Muscle of back (tissue), 11 donors: ENCODE results near the gene LRRC14B. TPM values are rescaled to one million over a fixed set of nuclear protein-coding genes. Genes with fewer than 3 reads are reported as not detected.
"Not testable (repeated sequence)": the region's sequence is repeated elsewhere in the genome, so short reads cannot be mapped to it uniquely, and the experiment has no call there.

ENCODE experiments used
- DNase-seq, 3 donors: peaks; one replicate each; pipeline versions ENCODE4 v3.0.0 to v3.0.0-alpha.2; 2013
- polyA plus RNA-seq, 10 donors: library from polyadenylated mRNA; unstranded; fragments of 120-200 nt; gene quantifications; one replicate each; pipeline ENCODE4 v1.2.1, GENCODE V29; 2013; ENCODE audit not compliant: insufficient read length in 10 of 10

Gene LRRC14B
- polyA plus RNA-seq, 10 donors = 18.5 to 34.3 (median 25.7) TPM

DNA sequence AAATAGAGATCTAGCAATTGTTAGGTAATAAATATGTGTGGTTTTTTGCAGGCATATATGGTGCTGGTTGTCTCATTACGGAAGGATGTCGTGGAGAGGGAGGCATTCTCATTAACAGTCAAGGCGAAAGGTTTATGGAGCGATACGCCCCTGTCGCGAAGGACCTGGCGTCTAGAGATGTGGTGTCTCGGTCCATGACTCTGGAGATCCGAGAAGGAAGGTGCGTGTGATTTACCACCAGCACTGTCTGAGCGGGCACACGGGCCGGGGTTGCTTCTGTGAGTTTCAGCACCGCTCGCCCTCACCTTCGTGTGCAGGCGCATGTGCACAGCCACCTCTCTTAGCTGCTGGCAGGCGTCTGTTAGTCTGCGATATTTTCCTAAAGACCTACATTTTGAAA lies 42.1 kb downstream of the LRRC14B start:
- not testable (repeated sequence) for DNase-seq

DNA sequence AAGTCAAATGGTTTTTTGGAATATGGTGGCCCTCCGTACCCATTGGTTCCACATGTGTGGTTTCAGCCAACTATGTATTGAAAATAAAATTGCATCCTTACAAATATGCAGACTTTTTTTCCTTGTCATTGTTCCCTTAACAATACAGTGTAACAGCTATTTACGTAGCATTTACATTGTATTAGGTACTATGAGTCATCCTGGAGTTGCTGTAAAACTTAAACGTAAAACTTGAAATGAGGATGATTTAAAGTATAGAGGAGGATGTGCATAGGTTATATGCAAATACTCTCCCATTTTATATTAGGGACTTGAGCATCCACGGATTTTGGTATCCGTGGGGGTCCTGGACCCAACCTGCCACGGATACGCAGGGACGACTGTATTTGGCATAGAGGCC lies 43.2 kb downstream of the LRRC14B start:
- no peak for DNase-seq

DNA sequence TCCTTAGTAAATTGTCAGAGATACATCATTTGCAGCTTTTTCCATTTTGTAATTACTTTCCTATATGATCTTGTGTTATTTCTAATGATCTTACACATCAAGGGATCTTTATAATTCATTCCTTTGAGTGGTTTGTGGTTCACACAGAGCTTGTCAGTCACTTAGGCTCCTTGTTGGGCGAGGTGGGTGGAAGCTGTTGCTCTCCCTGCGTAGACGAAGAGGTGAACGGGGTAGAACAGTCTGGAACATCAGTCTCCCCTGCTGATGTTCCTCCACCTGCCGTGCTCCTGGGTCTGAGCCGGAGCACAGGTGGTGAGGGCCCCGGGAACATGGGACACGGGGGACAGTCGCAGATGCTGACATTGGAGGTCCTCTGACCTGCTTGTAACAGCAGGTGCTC lies 44.2 kb downstream of the LRRC14B start:
- not testable (repeated sequence) for DNase-seq

DNA sequence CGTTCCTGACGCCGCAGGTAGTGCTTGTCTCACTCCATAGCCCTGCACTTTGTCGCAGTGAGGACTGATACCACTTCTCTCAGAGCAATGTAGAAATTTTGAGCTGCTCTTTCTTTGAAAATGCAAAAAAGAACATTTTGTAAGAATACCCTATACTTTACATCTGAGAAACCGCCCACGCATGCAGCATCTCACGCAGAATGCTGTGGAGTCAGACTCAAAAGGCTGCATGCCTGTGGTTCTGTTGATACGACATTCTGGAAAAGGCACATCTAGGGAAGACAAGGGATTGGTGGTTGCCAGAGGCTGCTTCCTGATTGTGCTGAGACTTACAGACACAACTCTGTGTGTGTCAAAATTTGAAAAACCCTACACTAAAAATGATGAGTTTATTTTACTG lies 46.6 kb downstream of the LRRC14B start:
- DNase-seq = not testable (repeated sequence)

DNA sequence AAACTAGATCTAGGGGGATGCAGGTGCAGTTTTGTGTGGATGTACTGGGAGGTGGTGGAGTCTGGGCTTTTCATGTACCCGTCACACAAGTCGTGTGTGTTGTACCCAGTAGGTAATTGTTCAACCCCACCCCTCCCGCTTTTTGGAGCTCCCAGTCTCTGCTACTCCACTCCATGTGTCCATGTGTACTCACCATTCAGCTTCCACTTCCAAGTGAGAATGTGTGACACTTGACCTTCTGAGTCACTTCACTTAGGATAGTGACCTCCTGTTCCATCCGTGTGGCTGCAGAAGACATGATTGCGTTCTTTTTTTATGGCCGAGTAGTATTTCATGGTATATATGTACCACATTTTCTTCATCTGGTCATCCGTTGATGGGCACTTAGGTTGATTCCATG lies 49.3 kb downstream of the LRRC14B start:
- not testable (repeated sequence) for DNase-seq

DNA sequence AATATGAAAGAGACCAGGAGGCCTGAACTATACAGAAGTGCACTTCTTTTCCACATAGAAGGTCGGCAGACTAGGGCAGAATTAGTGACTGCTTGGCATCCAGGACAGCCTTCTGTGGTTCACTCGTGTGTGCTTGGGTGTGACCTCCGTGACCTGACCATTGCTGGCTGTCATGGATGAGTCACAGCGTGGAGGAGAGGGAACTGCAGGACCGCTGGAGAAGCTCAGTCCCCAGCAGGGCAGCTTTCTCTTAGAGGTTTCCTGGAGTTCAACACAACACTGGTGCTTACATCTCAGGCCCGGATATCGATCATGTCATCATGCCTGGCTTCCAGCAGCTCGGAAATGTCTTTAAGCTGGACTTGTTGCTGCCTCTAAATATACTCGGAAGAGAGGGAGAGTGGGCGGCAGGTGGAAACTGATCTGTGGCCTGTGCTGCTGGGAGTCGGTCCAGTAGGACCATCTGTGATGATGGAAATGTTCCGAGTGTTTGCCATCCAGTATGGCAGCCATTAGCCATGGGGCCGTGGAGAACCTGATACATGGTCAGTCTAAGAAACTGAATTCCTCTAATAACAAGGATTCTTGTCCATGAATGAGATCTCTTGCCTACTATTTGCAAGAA lies 49.9 kb downstream of the LRRC14B start:
- DNase-seq = not testable (repeated sequence)

DNA sequence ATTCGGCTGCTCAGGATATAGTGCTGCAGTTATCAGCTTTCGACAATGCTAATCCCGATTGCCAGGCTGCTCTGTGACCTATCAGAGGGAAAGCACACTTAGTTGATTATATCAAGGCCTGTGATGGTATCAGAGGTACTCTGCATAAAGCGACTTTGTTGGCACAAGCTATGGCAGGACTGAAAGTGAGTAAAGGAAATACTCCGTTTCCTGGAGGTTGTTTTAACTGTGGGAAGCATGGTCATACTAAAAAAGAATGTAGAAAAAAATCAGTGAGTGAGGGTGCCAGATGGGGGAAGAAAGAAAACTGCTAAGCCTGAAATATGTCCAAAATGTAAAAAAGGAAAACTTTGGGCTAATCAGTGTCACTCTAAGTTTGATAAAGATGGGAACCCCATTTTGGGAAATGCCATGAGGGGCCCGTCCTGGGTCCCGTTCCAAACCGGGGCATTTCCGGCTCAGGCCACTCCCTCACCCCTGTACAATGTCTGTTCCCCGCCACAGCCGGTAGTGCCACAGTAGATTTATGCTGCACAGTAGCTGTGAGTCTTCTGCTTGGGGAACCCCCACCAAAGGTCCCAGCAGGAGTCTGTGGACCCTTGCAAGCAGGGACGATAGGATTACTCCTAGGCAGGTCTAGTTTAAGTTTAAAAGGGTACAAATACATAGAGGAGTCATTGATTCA lies 52.5 kb downstream of the LRRC14B start:
- DNase-seq = not testable (repeated sequence)

DNA sequence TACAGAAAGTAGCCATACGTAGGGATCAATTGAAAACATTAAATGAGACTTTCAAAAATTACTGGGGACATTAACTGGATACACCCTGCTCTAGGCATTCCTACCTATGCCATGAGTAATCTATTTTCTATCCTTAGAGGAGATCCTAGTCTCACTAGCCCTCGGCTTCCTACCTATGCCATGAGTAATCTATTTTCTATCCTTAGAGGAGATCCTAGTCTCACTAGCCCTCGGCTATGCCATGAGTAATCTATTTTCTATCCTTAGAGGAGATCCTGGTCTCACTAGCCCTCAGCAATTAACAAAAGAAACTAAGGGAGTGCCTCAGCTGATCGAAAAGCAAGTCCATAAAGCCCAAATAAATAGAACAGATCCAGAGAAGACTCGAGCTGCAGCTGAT lies 54.4 kb downstream of the LRRC14B start:
- DNase-seq = not testable (repeated sequence)

Other genes starting within 250 kb of the LRRC14B start
- gene PLEKHG4B, start 99.3 kb upstream of the LRRC14B start, polyA plus RNA-seq = 1 to 10 TPM in 4 of 10 donors, under 1 TPM in 6; 0.42 to 3.1 (median 0.77) TPM
- 10 to 100 TPM in 3 of 10 donors, 1 to 10 TPM in 7; 7.3 to 13.0 (median 8.8) TPM for gene CCDC127, start 26.7 kb downstream of the LRRC14B start, polyA plus RNA-seq
- gene SDHA, start 26.8 kb downstream of the LRRC14B start, polyA plus RNA-seq = 100 to 1,000 TPM in 5 of 10 donors, 10 to 100 TPM in 5; 85.0 to 120 (median 99.3) TPM
- 10 to 100 TPM; 55.6 to 84.4 (median 68.2) TPM for gene PDCD6, start 80.2 kb downstream of the LRRC14B start, polyA plus RNA-seq
- 1 to 10 TPM in 9 of 10 donors, under 1 TPM in 1; 0.98 to 6.1 (median 2.4) TPM for gene AHRR, start 130.2 kb downstream of the LRRC14B start, polyA plus RNA-seq